Astrocyte of the hippocampus (primary cell): Measurements from ENCODE around the gene IQGAP1.
"Not testable (repeated sequence)": the region's sequence is repeated elsewhere in the genome, so short reads cannot be mapped to it uniquely, and the experiment has no call there.

Experiments
- DNase-seq: peaks from one replicate; pipeline ENCODE4 v3.0.0; 2011; ENCODE audit warnings: low read depth, low spot score

The IQGAP1 gene

GRCh38 chr15:90483637-90484036 lies 95.6 kb downstream of the IQGAP1 start:
- DNase-seq, result no peak

- DNase-seq, result no peak
Measured at GRCh38 chr15:90487186-90487585, 99.1 kb downstream of the IQGAP1 start.

- no peak for DNase-seq
Measured at GRCh38 chr15:90489514-90489913, 101.5 kb downstream of the IQGAP1 start.

- DNase-seq, result no peak
Measured at GRCh38 chr15:90489944-90490343, 101.9 kb downstream of the IQGAP1 start.

- DNase-seq, result no peak
Measured at GRCh38 chr15:90493647-90494046, 105.6 kb downstream of the IQGAP1 start.

GRCh38 chr15:90495067-90495466 lies 107.0 kb downstream of the IQGAP1 start:
- DNase-seq, result no peak

- DNase-seq, result no peak
Measured at GRCh38 chr15:90496791-90497190, 108.7 kb downstream of the IQGAP1 start.

- DNase-seq, result no peak
Measured at GRCh38 chr15:90497376-90497775, 109.3 kb downstream of the IQGAP1 start.

DNA sequence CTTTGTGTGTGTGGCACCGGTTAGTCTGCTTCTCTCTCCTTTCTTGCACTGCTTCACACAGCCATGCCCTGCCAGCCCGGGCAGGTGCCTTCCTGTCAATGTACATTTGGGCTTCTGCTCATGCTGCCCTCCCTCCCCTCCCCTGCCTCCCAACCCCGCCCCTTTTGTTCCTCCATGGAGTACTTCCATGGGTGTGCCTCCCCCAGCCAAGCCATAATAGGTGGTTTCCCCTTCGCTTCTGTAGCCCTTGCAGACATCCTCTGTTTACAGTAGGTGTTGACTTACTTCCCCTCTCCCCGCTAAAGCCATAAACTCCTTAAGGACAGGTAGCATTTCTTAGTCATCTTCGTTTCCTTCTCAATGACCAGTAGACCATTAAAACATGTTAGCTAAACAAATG lies 109.9 kb downstream of the IQGAP1 start:
- no peak for DNase-seq

- DNase-seq, result no peak
Measured at GRCh38 chr15:90500171-90500570, 112.1 kb downstream of the IQGAP1 start.

- DNase-seq, result no peak
Measured at GRCh38 chr15:90501898-90502297, 113.9 kb downstream of the IQGAP1 start.

DNA sequence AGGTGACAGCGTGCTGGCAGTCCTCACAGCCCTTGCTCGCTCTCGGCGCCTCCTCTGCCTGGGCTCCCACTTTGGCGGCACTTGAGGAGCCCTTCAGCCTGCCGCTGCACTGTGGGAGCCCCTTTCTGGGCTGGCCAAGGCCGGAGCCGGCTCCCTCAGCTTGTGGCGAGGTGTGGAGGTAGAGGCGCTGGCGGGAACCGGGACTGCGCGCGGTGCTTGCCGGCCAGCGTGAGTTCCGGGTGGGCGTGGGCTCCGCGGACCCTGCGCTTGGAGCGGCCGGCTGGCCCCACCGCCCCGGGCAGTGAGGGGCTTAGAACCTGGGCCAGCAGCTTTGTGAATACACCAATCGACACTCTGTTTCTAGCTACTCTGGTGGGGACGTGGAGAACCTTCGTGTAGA lies 122.7 kb downstream of the IQGAP1 start:
- DNase-seq, result not testable (repeated sequence)

- not testable (repeated sequence) for DNase-seq
Measured at GRCh38 chr15:90511211-90511618, 123.2 kb downstream of the IQGAP1 start.

- DNase-seq, result no peak
Measured at GRCh38 chr15:90512276-90512675, 124.2 kb downstream of the IQGAP1 start.

GRCh38 chr15:90512981-90513380 lies 124.9 kb downstream of the IQGAP1 start:
- no peak for DNase-seq

- no peak for DNase-seq
Measured at GRCh38 chr15:90513448-90513847, 125.4 kb downstream of the IQGAP1 start.

GRCh38 chr15:90513893-90514292 lies 125.9 kb downstream of the IQGAP1 start:
- DNase-seq, result not testable (repeated sequence)

- no peak for DNase-seq
Measured at GRCh38 chr15:90519688-90520087, 131.6 kb downstream of the IQGAP1 start.

DNA sequence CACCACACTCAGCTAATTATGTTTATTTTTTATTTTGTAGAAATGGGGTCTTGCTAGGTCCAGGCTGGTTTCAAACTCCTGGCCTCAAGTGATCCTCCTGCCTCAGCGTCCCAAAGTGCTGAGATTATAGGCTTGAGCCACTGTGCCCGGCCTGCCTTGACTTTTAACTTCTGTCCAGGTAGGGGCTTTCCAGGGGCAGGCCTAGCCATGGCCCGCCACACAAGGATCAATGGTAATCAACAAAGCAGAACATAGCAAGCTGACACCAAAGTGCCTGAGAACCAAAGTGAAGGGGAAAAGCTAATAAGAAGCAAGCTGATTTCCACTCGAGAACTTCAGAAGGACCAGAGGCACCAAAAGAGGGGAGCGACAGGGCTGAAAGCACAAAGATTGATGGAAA lies 132.3 kb downstream of the IQGAP1 start:
- DNase-seq, result no peak

DNA sequence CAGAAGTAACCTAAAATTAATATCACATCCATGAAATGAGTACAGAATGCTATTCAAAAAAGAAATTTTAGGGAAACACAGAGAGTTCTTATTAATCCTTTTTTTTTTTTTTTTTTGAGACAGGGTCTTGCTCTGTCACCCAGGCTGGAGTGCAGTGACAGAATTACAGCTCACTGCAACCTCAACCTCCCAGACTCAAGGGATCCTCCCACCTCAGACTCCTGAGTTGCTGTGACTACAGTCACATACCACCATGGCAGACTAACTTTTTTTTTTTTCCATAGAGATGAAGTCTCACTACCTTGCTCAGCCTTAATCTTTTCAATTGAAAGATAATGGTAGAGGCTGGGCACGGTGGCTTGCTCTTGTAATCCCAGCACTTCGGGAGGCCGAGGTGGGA lies 135.3 kb downstream of the IQGAP1 start:
- DNase-seq, result no peak

DNA sequence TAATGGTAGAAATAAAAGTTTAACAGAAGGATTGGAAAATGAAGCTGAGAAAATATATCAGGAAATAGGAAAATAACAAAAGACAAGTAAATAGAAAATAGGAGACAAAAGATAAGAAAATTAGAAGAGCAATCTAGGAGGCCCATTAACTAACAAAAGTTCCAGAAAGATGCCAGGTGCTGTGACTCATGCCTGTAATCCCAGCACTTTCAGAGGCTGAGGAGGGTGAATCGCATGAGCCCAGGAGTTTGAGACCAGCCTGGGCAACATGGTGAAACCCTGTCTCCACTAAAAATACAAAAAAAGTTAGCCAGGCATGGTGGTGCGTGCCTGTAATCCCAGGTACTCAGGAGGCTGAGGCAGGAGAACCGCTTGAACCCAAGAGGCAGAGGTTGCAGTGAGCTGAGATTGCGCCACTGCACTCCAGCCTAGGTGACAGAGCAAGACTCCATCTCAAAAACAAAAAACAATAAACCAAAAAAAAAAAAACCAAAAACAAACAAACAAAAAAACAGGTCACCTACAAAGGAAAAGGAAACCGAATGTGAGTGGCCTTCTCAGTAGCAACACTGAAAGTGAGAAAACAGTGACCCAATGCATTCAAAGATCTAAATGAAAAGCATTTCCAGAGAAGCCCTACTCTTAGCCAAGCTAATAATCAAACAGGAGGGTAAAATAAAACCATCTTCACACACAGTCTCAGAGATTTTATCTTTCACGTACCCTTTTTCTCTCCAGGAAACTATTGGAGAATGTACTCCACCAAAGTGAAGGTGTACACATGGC lies 136.2 kb downstream of the IQGAP1 start:
- not testable (repeated sequence) for DNase-seq

- DNase-seq, result no peak
Measured at GRCh38 chr15:90529011-90529370, 140.9 kb downstream of the IQGAP1 start.

DNA sequence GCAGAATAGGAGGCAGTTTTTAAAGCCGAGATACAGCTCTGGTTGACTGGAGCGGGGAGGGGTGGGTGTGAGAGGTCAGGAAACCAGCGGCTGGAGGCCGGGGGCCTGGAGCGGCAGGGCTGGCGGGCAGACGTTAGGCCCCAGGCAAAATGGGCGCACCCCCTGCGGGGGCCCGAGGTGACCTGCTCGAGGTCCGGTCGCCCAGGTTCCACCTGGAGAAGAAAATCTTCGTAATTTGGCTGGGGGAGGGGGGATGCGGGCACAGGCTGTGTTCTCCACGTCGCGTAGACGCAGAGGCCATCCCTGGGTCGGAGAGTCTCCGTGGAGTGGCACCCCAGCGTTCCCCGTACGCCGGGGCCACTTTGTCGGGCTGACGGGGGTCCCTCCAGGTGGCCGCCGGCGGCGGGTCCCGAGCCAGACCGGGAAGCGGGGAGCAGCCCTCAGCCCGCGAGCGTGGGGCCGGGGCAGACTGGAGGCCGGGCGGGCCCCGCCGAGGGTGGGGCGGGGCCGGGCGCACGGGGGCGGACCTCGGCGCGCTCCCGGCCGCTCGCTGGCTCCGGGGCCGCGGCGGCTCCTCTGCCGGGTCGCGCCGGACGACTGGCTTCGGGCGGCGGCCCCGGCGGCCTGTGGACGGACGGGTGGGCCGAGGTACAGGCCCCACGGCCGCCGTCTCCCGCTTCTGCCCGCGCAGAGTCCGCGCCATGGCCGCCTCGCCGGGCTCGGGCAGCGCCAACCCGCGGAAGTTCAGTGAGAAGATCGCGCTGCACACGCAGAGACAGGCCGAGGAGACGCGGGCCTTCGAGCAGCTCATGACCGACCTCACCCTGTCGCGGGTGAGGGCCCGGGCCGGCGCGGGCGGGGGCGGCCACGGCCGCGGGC lies 141.6 kb downstream of the IQGAP1 start, which contains the start of gene CRTC3:
TSS of gene CRTC3 (plus strand) at position 553 of the 879 bp plus-strand sequence. CDS start at position 702, 149 bp downstream.
- peak; percentile 85 for DNase-seq
